GM06990 (cell line): ENCODE measurements around the gene C17orf58.

ENCODE experiments used
- DNase-seq: peaks from one replicate; pipeline ENCODE4 v3.0.0-alpha.2; 2011; ENCODE audit not compliant: insufficient read length; ENCODE audit errors: extremely low read depth
- H3K27me3 ChIP-seq: replicated peaks from 2 replicates; pipeline ENCODE4 v1.6.0; 2011; ENCODE audit warnings: low read length; ENCODE audit not compliant: control insufficient read depth, insufficient read depth
- H3K36me3 ChIP-seq: 2 replicates; pipeline ENCODE4 v1.5.1; 2011; ENCODE audit warnings: low read length; ENCODE audit not compliant: control insufficient read depth, insufficient read depth
- H3K4me3 ChIP-seq: replicated peaks from 2 replicates; pipeline ENCODE4 v1.5.1; 2011; ENCODE audit warnings: low read depth, mild to moderate bottlenecking, control low read depth, low read length
- CTCF ChIP-seq: IDR thresholded peaks from 2 replicates; pipeline ENCODE4 v1.5.1; 2011; ENCODE audit warnings: low read length, control low read depth, mild to moderate bottlenecking, inconsistent platforms; ENCODE audit not compliant: insufficient read depth, poor library complexity, severe bottlenecking

The C17orf58 gene

DNA sequence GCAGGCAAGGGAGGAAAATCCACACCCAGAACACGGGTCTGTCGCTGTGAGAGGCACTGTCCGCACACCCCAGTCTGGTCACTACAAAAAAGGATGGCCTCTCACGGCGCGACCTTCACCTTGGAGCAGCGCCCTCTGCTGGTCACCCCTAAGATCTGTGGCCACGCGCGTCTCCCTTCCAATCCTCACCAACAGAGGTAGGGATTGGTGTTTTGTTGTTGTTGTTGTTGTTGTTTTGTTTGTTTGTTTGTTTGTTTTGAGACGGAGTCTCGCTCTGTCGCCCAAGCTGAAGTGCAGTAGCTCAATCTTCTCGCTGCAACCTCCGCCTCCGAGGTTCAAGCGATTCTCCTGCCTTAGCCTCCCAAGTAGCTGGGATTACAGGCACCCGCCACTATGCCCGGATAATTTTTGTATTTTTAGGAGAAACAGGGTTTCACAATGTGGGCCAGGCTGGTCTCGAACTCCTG, 15.0 kb upstream of the C17orf58 start:
- peak; percentile 80 for TF ChIP-seq CTCF
- H3K27me3 ChIP-seq: no peaks in the 10 kb centered on the region
- H3K36me3 ChIP-seq: no peaks in the 10 kb centered on the region
- peak; percentile 34 for DNase-seq
- H3K4me3 ChIP-seq: peak overlapping the region; percentile 40

DNA sequence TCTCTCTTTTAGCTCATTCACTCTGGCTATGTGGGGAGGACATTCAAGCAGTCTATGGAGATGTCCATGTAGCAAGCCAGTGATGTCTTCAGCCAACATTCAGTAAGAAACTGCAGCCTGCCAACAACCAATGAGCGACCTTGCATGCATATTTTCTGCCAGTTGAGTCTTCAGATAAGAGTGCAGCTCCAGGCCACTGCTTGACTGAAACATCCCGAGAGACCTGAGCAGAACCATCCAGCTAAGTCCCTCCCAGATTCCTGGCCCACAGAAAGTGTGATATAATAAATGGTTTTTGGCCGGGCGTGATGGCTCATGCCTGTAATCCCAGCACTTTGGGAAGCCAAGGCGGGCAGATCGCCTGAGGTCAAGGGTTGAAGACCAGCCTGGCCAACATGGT, 10.5 kb upstream of the C17orf58 start:
- TF ChIP-seq CTCF: no peak
- no peak for DNase-seq

DNA sequence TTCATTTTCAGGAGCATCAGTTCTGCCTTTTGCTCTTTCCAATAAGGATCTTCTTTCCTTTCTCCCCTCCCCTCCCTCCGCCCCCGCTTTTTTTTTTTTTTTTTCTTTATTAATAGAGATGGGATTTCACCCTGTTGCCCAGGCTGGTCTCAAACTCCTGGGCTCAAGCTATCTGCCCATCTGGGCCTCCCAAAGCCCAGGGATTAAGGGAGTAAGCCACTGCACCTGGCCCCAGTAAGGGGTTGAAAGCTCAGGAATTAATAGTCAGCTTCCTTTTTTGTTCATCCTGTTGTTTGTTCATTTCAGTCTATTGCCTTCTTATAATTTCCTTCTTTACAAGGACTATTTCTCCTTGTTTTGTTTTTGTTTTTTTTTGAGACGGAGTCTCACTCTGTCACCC, 7.9 kb upstream of the C17orf58 start:
- no peaks in the 10 kb centered on the region for H3K36me3 ChIP-seq
- H3K27me3 ChIP-seq: no peaks in the 10 kb centered on the region
- no peak for DNase-seq
- no peak overlapping the region for H3K4me3 ChIP-seq
- TF ChIP-seq CTCF: no peak

More for the DNA sequence above, 10.5 kb upstream of the C17orf58 start:
- H3K4me3 ChIP-seq: no peak overlapping the region
- H3K27me3 ChIP-seq: no peaks in the 10 kb centered on the region
- no peaks in the 10 kb centered on the region for H3K36me3 ChIP-seq

DNA sequence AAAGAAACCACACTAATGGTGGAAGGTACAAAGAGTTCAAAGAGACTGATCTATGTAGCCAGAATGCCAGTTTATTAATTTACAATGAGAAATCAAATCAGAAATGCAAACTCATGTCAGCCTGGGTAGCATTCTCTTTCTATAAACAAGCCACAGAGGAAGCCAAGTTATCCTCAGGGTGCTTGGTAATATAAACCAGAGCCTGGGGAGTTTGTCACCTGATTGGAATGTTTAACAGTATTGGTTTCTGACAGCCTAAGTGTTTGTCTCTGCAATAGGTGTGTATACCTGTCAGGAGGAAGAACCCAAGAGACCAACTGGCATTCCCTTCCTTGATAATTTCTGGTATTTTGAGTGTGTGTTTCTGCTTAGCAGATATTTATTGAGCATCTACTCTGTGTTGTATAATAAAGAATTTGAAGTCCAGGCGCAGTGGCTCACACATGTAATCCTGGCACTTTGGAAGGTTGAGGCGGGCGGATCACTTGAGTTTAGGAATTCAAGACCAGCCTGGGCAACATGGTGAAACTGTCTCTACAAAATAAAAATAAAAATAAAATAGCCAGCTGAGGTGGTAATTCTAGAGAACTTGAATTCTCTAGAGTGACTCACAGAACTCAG, 3.1 kb upstream of the C17orf58 start:
- Histone ChIP-seq H3K4me3 (no peak overlapping the region), H3K36me3 (no peaks in the 10 kb centered on the region), H3K27me3 (no peaks in the 10 kb centered on the region)
- TF ChIP-seq CTCF: no peak
- DNase-seq: no peak

DNA sequence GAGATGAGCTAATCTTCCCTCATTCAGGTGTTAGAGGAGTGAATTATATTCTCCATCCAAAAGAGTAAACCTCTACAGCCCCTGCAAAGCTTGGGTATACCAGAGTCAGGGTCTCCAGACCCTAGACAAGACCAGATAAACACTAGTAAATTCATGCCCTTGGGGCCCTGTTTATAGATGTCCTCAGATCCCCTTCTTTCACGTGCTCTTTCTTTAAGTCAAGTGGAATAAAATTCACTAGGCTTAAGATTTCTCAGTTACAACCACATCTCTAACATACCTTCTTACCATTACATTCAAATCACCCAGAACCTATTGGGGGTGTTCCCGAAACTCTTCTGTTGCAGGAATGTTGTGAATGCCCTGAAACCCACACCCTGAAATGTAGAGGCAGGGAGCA, 2.2 kb upstream of the C17orf58 start:
- Histone ChIP-seq H3K36me3 (no peaks in the 10 kb centered on the region), H3K27me3 (no peaks in the 10 kb centered on the region), H3K4me3 (no peak overlapping the region)
- no peak for TF ChIP-seq CTCF
- no peak for DNase-seq
